Upper lobe of left lung (tissue), 4 donors: ENCODE measurements around the gene GLI3.

Source experiments
- CTCF ChIP-seq, 6 experiments: fragments of 450-650 bp in 4 of 6; fragments of 200-600 bp in 2 of 6; sonication (generic) in 2 of 6; IDR thresholded peaks; one replicate each; pipeline ENCODE4 v1.5.1; 2016 to 2019; ENCODE audit warnings: antibody characterized with exemption in 6 of 6
- EP300 ChIP-seq, 4 donors: sonication (generic); formaldehyde crosslinking; IDR thresholded peaks; one replicate each; pipeline ENCODE4 v1.5.1; 2017; ENCODE audit warnings: antibody characterized with exemption in 4 of 4, control low read depth in 2 of 4
- POLR2A ChIP-seq, 4 donors: fragments of 450-650 bp; IDR thresholded peaks; one replicate each; pipeline ENCODE4 v1.5.1; 2016 to 2017; ENCODE audit warnings: antibody characterized with exemption in 4 of 4, mild to moderate bottlenecking in 2 of 4

- TF ChIP-seq CTCF (IDR thresholded peaks at IDR 0.05) (no peak), EP300 (IDR thresholded peaks at IDR 0.05) (no peak), POLR2A (IDR thresholded peaks at IDR 0.05) (no peak)
Observed at GRCh38 chr7:42096681-42097561, 140.1 kb downstream of the GLI3 start.
